ENCODE measurements around the gene HOXB13. TPM values are rescaled to one million over a fixed set of nuclear protein-coding genes. Genes with fewer than 3 reads are reported as not detected.

The HOXB13 gene
- total and polyA plus RNA-seq, 2 of the 13 experiments (the other 11 are each of a cell fraction or from before 2014, with no cell fraction given): not detected

DNA sequence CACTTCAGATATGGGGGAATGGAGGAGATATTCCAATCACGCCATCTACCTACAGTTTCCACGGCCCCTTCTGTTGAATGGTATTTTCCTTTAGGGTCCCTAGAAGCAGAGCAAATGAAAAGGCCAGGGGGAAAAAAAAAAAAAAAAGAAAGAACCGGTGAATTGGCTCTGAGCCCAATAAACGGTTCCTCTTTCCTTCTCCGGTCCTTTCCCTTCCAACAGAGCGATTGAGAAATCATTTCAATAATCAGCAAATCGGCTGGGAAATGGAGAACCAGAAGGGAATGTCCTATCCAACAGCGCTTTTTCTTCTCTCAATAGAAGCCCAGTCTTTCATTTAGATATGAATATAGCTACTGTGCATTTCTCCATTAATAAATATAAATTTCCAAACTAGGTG lies 26.8 kb upstream of the HOXB13 start:
- no peak overlapping the region for H3K27ac ChIP-seq (ENCODE audit: extremely low read length, insufficient read depth, low read length)
- H3K36me3 ChIP-seq (replicated peaks in 1 of 2; ENCODE audit: control insufficient read depth in 1 of 2, insufficient read depth in 2 of 2, low read length in 2 of 2): no peaks in the 10 kb centered on the region
- H4K20me1 ChIP-seq (ENCODE audit: insufficient read depth, low read length): no peaks in the 10 kb centered on the region
- H3K4me1 ChIP-seq (ENCODE audit: insufficient read depth, low read length): no peaks in the 10 kb centered on the region
- no TSS peak for BruUV-seq (replicated peaks)
- H3K27me3 ChIP-seq (ENCODE audit: control insufficient read depth in 1 of 2, insufficient read depth in 2 of 2, low read length in 2 of 2): peaks cover 33 to 77% of the 10 kb centered on the region in 2 experiments
- FAIRE-seq: no peak
- H3K9ac ChIP-seq (ENCODE audit: insufficient read depth, low read depth, low read length): no peak overlapping the region
- WGBS (ENCODE audit: low lambda C conversion rate): 29% methylated on average over 8 of the region's 8 CpGs
- no peak for ATAC-seq
- ChIA-PET CTCF (ENCODE audit: low intra/inter-chr PET ratio, low total read pairs) (no interaction called here), POLR2A (no interaction called here)
- no peak overlapping the region for H2AFZ ChIP-seq (ENCODE audit: low read length)
- H3K79me2 ChIP-seq (ENCODE audit: insufficient read depth, low read length): no peaks in the 10 kb centered on the region
- in situ Hi-C loops (cut with HindIII; ENCODE audit: extremely low pct_ligation_motif_present, low pct_unique_long_range_greater_than_20kb): no loop called here
- DNase-seq (ENCODE audit: low spot score): no peak
- H3K9me3 ChIP-seq (ENCODE audit: low read length): no peaks in the 10 kb centered on the region
- intact Hi-C loops (cut with micrococcal nuclease; ENCODE audit: unreplicated experiment): no loop called here
- no peak overlapping the region for H3K4me2 ChIP-seq (ENCODE audit: low read depth, low read length)
- H3K4me3 ChIP-seq (replicated peaks in 1 of 3; ENCODE audit: insufficient read depth in 1 of 3, low read depth in 2 of 3, low read length in 3 of 3): no peak overlapping the region
- TF ChIP-seq CENPX (CRISPR knock-in tag; IDR thresholded peaks at IDR 0.05) (no peak), EHMT2 (IDR thresholded peaks at IDR 0.05; ENCODE audit: borderline replicate concordance, low read depth, low read length) (no peak), ZSCAN22 (CRISPR knock-in tag; IDR thresholded peaks at IDR 0.05) (no peak), ZNF549 (CRISPR knock-in tag; IDR thresholded peaks at IDR 0.05) (no peak), U2AF2 (IDR thresholded peaks at IDR 0.05; ENCODE audit: low read depth, low read length) (no peak), ZNF343 (CRISPR knock-in tag; IDR thresholded peaks at IDR 0.05) (no peak), NCOA1 (CRISPR knock-in tag; IDR thresholded peaks at IDR 0.05) (no peak), FOSL2 (CRISPR knock-in tag; IDR thresholded peaks at IDR 0.05) (no peak), ZNF225 (CRISPR knock-in tag; IDR thresholded peaks at IDR 0.05) (no peak), BRD4 (CRISPR knock-in tag; IDR thresholded peaks at IDR 0.05) (no peak), REL (CRISPR knock-in tag; conservative IDR thresholded peaks at IDR 0.05) (no peak), NFATC3 (CRISPR knock-in tag; IDR thresholded peaks at IDR 0.05) (no peak)
- TF ChIP-seq, protein P1, sequence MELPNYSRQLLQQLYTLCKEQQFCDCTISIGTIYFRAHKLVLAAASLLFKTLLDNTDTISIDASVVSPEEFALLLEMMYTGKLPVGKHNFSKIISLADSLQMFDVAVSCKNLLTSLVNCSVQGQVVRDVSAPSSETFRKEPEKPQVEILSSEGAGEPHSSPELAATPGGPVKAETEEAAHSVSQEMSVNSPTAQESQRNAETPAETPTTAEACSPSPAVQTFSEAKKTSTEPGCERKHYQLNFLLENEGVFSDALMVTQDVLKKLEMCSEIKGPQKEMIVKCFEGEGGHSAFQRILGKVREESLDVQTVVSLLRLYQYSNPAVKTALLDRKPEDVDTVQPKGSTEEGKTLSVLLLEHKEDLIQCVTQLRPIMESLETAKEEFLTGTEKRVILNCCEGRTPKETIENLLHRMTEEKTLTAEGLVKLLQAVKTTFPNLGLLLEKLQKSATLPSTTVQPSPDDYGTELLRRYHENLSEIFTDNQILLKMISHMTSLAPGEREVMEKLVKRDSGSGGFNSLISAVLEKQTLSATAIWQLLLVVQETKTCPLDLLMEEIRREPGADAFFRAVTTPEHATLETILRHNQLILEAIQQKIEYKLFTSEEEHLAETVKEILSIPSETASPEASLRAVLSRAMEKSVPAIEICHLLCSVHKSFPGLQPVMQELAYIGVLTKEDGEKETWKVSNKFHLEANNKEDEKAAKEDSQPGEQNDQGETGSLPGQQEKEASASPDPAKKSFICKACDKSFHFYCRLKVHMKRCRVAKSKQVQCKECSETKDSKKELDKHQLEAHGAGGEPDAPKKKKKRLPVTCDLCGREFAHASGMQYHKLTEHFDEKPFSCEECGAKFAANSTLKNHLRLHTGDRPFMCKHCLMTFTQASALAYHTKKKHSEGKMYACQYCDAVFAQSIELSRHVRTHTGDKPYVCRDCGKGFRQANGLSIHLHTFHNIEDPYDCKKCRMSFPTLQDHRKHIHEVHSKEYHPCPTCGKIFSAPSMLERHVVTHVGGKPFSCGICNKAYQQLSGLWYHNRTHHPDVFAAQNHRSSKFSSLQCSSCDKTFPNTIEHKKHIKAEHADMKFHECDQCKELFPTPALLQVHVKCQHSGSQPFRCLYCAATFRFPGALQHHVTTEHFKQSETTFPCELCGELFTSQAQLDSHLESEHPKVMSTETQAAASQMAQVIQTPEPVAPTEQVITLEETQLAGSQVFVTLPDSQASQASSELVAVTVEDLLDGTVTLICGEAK (IDR thresholded peaks at IDR 0.05): no peak
- TF ChIP-seq, protein P1 (CRISPR knock-in tag; IDR thresholded peaks at IDR 0.05): no peak
- TF ChIP-seq, protein P2, sequence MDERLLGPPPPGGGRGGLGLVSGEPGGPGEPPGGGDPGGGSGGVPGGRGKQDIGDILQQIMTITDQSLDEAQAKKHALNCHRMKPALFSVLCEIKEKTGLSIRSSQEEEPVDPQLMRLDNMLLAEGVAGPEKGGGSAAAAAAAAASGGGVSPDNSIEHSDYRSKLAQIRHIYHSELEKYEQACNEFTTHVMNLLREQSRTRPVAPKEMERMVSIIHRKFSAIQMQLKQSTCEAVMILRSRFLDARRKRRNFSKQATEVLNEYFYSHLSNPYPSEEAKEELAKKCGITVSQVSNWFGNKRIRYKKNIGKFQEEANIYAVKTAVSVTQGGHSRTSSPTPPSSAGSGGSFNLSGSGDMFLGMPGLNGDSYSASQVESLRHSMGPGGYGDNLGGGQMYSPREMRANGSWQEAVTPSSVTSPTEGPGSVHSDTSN (CRISPR knock-in tag; IDR thresholded peaks at IDR 0.05): no peak
- TF ChIP-seq, protein P3, sequence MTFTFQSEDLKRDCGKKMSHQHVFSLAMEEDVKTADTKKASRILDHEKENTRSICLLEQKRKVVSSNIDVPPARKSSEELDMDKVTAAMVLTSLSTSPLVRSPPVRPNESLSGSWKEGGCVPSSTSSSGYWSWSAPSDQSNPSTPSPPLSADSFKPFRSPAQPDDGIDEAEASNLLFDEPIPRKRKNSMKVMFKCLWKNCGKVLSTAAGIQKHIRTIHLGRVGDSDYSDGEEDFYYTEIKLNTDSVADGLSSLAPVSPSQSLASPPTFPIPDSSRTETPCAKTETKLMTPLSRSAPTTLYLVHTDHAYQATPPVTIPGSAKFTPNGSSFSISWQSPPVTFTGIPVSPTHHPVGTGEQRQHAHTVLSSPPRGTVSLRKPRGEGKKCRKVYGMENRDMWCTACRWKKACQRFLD (CRISPR knock-in tag; IDR thresholded peaks at IDR 0.05; ENCODE audit: borderline replicate concordance): no peak

Measured in HepG2 (cell line).